ENCODE measurements around the gene NDUFS7. TPM values are rescaled to one million over a fixed set of nuclear protein-coding genes. Genes with fewer than 3 reads are reported as not detected.

The NDUFS7 gene
- total and polyA plus RNA-seq, 10 of the 15 experiments (the other 5 are each of a cell fraction or from before 2014, with no cell fraction given) = 5.1 to 282 (median 92.9) TPM

DNA sequence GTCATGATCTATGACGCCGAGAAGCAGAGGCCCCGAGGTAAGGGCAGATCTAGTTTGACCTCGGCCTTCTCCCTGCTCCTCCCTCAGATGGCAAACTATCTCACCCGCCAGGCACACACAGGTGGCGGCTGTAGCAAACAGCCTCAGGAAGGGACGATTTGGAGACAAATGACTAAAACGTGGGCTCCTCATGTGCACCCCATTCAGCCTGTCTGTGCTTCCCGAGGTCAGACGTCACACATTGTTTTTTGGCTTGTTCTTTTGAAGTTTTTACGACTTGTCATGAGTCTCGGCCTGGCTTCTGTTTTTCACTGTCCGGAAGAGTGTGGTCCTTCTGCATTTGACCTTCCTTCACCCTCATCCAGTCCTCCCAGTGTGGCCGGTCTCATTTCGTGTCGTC, 38.7 kb downstream of the NDUFS7 start (continued):
- no peak for TF ChIP-seq HCFC1 (IDR thresholded peaks at IDR 0.05; ENCODE audit: low read length)
- TF ChIP-seq FOXM1 (IDR thresholded peaks at IDR 0.05; ENCODE audit: low read depth, low read length) = no peak
- TF ChIP-seq CREB1 (IDR thresholded peaks at IDR 0.05; ENCODE audit: low read depth) = no peak

DNA sequence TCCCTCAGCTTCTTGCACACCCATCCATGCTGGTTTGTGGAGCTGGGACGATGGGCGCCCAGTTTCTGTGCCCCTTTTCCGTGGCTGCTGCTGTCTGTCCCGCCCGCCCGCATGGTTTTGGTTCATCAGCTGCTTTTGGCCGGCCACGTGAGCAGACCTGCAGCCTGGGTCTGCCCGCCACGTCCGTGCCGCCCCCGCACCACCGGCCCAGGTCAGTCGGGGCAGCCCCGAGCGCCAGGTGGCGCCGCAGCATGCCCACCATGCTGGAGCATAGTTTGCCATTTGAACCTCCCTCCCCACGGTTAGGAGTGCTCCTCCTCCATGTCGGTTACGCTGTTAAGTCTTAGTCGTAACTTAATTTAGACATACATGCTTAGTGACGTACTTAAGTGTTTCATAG, 39.2 kb downstream of the NDUFS7 start:
- WGBS (ENCODE audit: insufficient coverage, insufficient replicate concordance, low lambda C conversion rate, missing lambda C conversion rate) = 97% methylated on average over 24 of the region's 24 CpGs
- BruUV-seq (replicated peaks) = no TSS peak
- POLR2A ChIA-PET = no interaction called here
- Histone ChIP-seq H3K4me1 (ENCODE audit: control insufficient read depth, insufficient read depth, low read length) (no peaks in the 10 kb centered on the region), H3K27me3 (replicated peaks in 1 of 2; ENCODE audit: control insufficient read depth in 2 of 2, insufficient read depth in 2 of 2, low read length in 1 of 2) (no peaks in the 10 kb centered on the region), H3K4me2 (ENCODE audit: control insufficient read depth, insufficient read depth) (no peak overlapping the region), H3K79me2 (ENCODE audit: control insufficient read depth, insufficient read depth, low read length) (peaks cover 4% of the 10 kb centered on the region), H3K4me3 (no peak overlapping the region), H3K9ac (ENCODE audit: control insufficient read depth, insufficient read depth, low read length) (no peak overlapping the region), H3K9me3 (replicated peaks; ENCODE audit: control insufficient read depth, insufficient read depth, low read length) (no peaks in the 10 kb centered on the region), H4K20me1 (ENCODE audit: control insufficient read depth, insufficient read depth) (no peaks in the 10 kb centered on the region), H2AFZ (ENCODE audit: control insufficient read depth, low read depth, low read length) (no peak overlapping the region), H3K27ac (ENCODE audit: control insufficient read depth, insufficient read depth) (no peak overlapping the region), H3K36me3 (ENCODE audit: control insufficient read depth in 2 of 2, insufficient read depth in 2 of 2, low read length in 1 of 2) (peaks cover 24 to 59% of the 10 kb centered on the region in 2 experiments; a peak in 3 of 4 replicates)
- SMC1A ChIA-PET (ENCODE audit: uncharacterized antibody, unreplicated experiment) = no interaction called here
- DNase-seq (ENCODE audit: low read depth, low spot score) (no peak), ATAC-seq (no peak), FAIRE-seq (no peak)
- RAD21 ChIA-PET (ENCODE audit: unreplicated experiment) = no interaction called here
- in situ Hi-C loops (cut with MboI) (no loop called here), intact Hi-C loops (cut with micrococcal nuclease; ENCODE audit: unreplicated experiment) (no loop called here)
- CTCF ChIA-PET = no interaction called here
- no peak for TF ChIP-seq PML (IDR thresholded peaks at IDR 0.05; ENCODE audit: low read length)
- TF ChIP-seq, protein P1, sequence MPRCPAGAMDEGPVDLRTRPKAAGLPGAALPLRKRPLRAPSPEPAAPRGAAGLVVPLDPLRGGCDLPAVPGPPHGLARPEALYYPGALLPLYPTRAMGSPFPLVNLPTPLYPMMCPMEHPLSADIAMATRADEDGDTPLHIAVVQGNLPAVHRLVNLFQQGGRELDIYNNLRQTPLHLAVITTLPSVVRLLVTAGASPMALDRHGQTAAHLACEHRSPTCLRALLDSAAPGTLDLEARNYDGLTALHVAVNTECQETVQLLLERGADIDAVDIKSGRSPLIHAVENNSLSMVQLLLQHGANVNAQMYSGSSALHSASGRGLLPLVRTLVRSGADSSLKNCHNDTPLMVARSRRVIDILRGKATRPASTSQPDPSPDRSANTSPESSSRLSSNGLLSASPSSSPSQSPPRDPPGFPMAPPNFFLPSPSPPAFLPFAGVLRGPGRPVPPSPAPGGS (IDR thresholded peaks at IDR 0.05; ENCODE audit: borderline replicate concordance, insufficient read depth, low read depth, low read length, poor library complexity, severe bottlenecking) = no peak
- no peak for TF ChIP-seq EZH2 (IDR thresholded peaks at IDR 0.05; ENCODE audit: borderline replicate concordance, control insufficient read depth, low read depth, low read length)
- TF ChIP-seq, protein P2, sequence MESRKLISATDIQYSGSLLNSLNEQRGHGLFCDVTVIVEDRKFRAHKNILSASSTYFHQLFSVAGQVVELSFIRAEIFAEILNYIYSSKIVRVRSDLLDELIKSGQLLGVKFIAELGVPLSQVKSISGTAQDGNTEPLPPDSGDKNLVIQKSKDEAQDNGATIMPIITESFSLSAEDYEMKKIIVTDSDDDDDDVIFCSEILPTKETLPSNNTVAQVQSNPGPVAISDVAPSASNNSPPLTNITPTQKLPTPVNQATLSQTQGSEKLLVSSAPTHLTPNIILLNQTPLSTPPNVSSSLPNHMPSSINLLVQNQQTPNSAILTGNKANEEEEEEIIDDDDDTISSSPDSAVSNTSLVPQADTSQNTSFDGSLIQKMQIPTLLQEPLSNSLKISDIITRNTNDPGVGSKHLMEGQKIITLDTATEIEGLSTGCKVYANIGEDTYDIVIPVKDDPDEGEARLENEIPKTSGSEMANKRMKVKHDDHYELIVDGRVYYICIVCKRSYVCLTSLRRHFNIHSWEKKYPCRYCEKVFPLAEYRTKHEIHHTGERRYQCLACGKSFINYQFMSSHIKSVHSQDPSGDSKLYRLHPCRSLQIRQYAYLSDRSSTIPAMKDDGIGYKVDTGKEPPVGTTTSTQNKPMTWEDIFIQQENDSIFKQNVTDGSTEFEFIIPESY (IDR thresholded peaks at IDR 0.05) = no peak
- TF ChIP-seq PAX5 (IDR thresholded peaks at IDR 0.05; ENCODE audit: borderline replicate concordance, low read depth, low read length) = no peak
- no peak for TF ChIP-seq MEF2B (IDR thresholded peaks at IDR 0.05; ENCODE audit: partially characterized antibody, poor library complexity, severe bottlenecking)
- TF ChIP-seq, protein P3, sequence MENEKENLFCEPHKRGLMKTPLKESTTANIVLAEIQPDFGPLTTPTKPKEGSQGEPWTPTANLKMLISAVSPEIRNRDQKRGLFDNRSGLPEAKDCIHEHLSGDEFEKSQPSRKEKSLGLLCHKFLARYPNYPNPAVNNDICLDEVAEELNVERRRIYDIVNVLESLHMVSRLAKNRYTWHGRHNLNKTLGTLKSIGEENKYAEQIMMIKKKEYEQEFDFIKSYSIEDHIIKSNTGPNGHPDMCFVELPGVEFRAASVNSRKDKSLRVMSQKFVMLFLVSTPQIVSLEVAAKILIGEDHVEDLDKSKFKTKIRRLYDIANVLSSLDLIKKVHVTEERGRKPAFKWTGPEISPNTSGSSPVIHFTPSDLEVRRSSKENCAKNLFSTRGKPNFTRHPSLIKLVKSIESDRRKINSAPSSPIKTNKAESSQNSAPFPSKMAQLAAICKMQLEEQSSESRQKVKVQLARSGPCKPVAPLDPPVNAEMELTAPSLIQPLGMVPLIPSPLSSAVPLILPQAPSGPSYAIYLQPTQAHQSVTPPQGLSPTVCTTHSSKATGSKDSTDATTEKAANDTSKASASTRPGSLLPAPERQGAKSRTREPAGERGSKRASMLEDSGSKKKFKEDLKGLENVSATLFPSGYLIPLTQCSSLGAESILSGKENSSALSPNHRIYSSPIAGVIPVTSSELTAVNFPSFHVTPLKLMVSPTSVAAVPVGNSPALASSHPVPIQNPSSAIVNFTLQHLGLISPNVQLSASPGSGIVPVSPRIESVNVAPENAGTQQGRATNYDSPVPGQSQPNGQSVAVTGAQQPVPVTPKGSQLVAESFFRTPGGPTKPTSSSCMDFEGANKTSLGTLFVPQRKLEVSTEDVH (IDR thresholded peaks at IDR 0.05; ENCODE audit: low read depth, partially characterized antibody) = no peak
- TF ChIP-seq KDM1A (IDR thresholded peaks at IDR 0.05; ENCODE audit: borderline replicate concordance) = no peak
- TF ChIP-seq, protein P4, sequence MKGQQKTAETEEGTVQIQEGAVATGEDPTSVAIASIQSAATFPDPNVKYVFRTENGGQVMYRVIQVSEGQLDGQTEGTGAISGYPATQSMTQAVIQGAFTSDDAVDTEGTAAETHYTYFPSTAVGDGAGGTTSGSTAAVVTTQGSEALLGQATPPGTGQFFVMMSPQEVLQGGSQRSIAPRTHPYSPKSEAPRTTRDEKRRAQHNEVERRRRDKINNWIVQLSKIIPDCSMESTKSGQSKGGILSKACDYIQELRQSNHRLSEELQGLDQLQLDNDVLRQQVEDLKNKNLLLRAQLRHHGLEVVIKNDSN (IDR thresholded peaks at IDR 0.05; ENCODE audit: borderline replicate concordance, extremely low read length, insufficient read depth, low read depth, low read length) = no peak
- TF ChIP-seq CBX5 (IDR thresholded peaks at IDR 0.05; ENCODE audit: low read depth) = no peak
- TF ChIP-seq NRF1 (conservative IDR thresholded peaks at IDR 0.05; ENCODE audit: low read depth, low read length) = no peak
- no peak for TF ChIP-seq CHD1 (IDR thresholded peaks at IDR 0.05; ENCODE audit: low read depth, low read length)
- TF ChIP-seq CBFB (IDR thresholded peaks at IDR 0.05; ENCODE audit: low read depth) = no peak
- TF ChIP-seq RBBP5 (conservative IDR thresholded peaks at IDR 0.05) = no peak
- TF ChIP-seq ZNF384 (IDR thresholded peaks at IDR 0.05; ENCODE audit: borderline replicate concordance, low read depth, low read length) = no peak

Measured in GM12878 (cell line).